GM21528 (cell line): ENCODE results near the gene DNAJA3.
A peak's percentile ranks its signal among the peaks of the same experiment; 100 is the strongest.

Source experiments
- ATAC-seq: cut with Tn5 transposase; IDR thresholded peaks from one replicate; pipeline ENCODE4 v1.9.1; 2021; ENCODE audit warnings: mild to moderate bottlenecking, moderate library complexity; ENCODE audit not compliant: unreplicated experiment, low FRiP score

The DNAJA3 gene

GRCh38 chr16:4501071-4501478 is 75.4 kb downstream of the DNAJA3 start:
- ATAC-seq: no peak

- peak; percentile 86 for ATAC-seq
Measured at GRCh38 chr16:4505356-4506147, 79.9 kb downstream of the DNAJA3 start.
